NCI-H226 (cell line): ENCODE measurements around the gene ASTN2.
"Not testable (repeated sequence)": the region's sequence is repeated elsewhere in the genome, so short reads cannot be mapped to it uniquely, and the experiment has no call there.

Experiments used
- DNase-seq: peaks from one replicate; pipeline ENCODE4 v3.0.0-alpha.2; 2015

Gene ASTN2

DNA sequence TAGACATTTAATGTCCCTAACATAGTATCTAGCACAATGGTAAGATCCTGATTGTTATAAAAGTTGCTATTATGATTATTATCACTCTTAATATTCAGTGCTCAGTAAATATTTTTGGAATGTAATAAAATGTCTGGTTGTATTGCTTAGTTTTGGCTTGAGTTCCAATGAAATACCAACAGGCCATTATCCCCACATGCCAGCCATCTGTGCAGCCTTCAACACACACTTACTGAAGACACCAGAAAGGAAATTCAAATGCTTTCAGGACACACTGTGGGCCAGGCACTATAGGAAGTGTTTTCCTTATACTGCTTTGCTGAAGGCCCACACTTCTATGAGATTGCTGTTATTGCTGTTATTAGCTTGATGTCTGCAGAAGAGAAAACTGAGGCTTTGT, 570.2 kb downstream of the ASTN2 start:
- DNase-seq: no peak

- DNase-seq: no peak
Measured at GRCh38 chr9:116843863-116844620, 570.8 kb downstream of the ASTN2 start.

DNA sequence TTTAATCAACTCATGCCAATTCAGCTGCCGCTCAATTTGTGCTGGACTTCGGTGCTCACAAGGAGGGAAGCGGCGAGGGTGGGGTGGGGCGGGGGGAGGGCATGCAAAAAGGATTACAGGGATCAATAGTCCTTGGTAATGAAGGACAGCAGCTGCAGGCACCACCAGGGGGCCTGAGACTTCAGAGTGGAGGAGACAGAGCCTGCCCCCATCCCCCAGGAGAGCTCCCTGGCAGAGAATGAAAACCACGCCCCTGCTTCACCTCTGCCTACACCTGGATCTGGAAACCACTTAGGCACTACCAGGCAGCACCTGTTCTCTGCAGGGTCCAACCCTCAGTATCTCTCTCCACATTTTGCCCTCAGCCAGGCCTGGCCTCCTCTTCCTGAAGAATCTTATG, 572.2 kb downstream of the ASTN2 start:
- no peak for DNase-seq

- DNase-seq: not testable (repeated sequence)
Measured at GRCh38 chr9:116838468-116838867, 576.4 kb downstream of the ASTN2 start.

DNA sequence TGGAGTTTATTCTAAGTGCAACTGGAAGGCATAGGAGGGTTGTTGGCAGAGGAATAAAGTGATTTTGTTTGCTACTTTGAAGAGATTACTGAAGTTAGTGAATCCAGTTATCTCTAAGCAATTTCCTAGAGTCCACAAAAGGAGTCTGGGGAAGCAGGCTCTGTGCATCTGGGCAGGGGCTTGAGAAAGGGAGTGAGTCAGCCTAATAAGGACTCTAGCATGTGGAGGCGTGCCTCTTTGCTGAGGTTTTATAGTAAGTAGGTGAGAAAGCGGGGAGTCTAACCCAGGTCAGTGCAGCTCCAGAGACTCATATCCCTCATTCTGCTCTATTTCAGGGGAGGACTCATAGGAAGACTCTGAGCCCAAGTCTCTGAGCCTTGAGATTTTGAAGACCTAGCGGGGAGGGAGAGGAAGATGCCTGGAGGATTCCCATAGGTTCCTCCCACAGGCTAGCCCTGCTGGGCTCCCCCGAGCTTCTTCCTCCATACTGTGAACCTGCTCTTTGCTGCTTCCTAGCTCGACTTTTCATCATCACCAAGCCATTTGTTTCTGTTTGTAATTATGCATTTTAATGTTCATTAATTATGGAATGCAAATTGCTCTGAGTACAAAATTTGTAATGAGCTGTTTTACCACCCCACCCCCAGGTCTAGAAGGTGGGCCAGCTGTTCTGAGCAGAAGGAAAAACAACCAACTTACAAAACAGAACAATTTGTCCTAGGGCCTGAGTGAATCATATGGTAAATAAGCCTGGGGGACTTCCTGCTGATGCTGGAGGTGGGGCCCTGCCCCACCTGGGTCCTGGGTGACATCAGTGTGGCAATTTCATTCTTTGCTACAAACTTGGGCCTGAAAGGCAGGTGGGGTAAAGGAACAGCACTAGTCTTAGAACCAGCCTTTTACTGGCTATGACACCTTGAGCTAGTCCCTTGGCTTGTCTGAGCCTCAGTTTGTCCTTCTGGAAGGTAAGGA, 577.6 kb downstream of the ASTN2 start:
- no peak for DNase-seq

DNA sequence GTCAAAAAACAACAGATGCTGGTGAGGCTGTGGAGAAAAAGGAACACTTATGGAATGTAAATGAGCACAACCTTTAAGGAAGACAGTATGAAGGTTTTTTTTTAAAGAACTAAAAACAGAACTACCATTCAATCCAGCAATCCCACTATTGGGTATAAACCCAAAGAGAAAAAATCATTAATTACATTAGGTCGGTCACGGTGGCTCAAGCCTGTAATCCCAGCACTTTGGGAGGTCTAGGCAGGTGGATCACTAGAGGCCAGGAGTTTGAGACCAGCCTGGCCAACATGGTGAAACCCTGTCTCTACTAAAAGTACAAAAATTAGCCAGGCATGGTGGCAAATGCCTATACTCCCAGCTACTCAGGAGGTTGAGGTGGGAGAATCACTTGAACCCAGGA, 584.5 kb downstream of the ASTN2 start:
- not testable (repeated sequence) for DNase-seq

DNA sequence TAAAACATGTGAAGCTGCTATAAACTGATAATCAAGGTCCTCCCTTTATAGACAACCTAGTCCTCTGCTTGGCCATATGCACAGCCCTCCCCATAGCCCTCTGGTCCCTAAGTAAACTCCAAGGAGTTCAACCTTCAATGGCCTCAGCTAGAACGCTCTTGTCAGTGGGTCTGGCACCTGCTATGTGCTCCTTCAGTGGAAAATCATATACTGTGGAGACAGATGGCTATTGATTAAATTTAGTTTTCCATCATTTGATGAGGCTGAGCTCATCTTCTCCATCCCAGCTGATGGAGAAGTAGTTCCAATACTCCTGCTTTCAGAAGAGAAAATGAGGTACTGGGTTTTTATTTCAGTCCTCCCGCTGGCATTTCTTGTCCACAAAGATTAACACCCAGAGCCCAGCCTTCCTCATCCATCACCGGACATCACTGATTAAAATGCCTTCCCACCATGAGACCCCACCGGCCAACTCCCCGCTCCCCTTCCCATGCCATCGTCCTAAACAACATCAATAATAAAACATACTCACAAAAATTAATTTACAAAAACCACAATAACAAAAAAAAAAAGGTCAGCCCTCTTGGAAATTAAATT, 593.1 kb downstream of the ASTN2 start:
- no peak for DNase-seq

GRCh38 chr9:116819116-116819515, 595.7 kb downstream of the ASTN2 start:
- DNase-seq: no peak

- no peak for DNase-seq
Measured at GRCh38 chr9:116817762-116818161, 597.1 kb downstream of the ASTN2 start.

- no peak for DNase-seq
Measured at GRCh38 chr9:116816484-116816883, 598.4 kb downstream of the ASTN2 start.

DNA sequence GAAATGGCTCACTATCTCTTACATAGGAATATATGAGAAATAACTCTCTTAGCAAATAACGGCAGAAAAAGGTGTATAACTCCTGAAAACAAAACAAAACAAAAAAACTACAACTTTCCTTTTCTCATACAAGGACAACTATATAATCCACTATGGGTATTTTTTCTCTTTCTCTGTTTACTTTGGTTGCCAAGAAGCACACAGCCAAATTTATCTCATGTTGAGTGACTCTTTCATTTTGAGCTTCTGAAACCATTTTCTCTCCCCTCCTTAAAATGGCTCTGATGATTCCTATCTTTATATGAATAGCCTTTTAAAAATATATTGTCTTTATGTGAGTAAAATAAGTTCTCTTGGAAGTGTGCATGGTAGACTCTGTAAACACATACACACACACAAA, 599.0 kb downstream of the ASTN2 start:
- DNase-seq: no peak

- no peak for DNase-seq
Measured at GRCh38 chr9:116813031-116813300, 601.9 kb downstream of the ASTN2 start.

- no peak for DNase-seq
Measured at GRCh38 chr9:116812231-116813030, 602.4 kb downstream of the ASTN2 start.

GRCh38 chr9:116809656-116810055, 605.2 kb downstream of the ASTN2 start:
- DNase-seq: no peak

- DNase-seq: no peak
Measured at GRCh38 chr9:116806075-116806474, 608.8 kb downstream of the ASTN2 start.

DNA sequence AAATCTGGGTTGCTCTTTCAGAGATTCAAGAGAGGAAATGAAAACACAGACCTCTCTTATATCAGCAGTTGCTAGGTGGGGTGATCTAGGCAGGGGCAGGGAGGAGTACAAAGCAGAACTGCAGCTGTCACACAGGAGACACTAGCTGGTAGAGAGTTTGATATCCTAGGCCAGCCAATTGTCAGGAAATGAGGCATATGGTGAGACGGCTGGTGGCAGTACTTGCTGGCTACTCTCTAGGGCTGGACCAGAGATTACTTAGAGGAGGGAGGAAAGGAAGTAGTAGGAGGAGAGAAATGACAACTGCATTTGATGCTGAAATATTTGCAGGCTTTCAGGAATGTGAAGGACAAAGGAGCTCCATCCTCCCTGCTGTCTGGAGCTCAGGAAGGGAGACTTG, 614.0 kb downstream of the ASTN2 start:
- no peak for DNase-seq

DNA sequence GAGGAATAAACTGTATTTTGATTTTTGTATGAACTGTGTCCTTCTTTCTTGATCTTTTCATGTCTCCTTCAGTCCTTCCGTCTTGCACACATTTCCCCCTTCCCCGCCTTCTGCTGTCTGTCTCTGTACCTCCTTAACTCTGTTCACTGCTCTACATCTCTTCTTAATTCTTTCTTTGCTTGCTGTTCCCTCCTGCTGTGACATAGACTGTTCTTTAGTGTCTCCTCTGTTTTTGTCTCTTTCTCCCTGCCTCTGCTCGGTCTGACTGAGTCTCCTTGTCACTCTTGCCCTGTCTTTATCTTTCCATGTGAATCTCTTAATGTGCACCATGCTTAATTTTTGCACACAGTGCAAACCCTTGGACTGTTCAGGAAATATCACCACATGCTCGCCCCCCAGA, 614.8 kb downstream of the ASTN2 start:
- DNase-seq: no peak

DNA sequence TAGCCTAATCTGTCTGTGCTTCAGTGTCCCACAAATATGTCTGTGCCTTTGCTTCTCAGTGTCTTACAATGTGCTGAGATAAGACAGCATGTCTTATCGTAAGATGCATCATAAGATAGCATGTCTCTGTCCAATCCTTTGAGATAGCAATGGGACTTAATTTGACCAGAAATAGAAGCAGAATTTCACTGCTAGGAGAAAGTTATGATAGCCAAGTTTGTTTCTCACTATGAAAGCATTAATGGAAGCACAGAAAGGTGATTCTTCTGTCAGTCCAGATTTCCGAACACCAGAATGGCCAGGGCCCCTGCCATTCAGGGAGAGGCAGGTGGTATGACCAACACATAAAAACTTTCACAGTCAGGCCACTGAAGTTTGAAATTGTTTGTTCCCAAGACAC, 616.3 kb downstream of the ASTN2 start:
- no peak for DNase-seq

DNA sequence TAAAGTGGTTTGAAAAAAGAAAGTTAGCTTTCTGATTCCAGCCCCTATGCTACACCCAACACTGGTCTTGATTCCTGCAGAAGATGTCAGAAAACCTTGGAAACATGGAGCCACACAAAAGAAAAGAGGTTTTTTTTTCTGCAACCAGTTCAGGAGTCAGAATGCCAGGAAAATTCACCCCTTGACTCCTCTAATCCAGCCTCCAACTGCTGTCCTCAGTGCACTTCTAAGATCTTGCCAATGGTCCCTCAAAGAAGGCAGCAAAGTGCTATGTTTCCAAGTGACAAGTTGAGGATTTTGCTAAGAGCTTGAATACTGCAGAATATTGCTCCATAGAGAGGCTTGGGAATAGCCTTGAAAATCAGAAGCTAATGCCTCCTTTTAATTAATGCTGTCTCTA, 617.6 kb downstream of the ASTN2 start:
- DNase-seq: no peak

GRCh38 chr9:116796669-116797068, 618.2 kb downstream of the ASTN2 start:
- DNase-seq: no peak

DNA sequence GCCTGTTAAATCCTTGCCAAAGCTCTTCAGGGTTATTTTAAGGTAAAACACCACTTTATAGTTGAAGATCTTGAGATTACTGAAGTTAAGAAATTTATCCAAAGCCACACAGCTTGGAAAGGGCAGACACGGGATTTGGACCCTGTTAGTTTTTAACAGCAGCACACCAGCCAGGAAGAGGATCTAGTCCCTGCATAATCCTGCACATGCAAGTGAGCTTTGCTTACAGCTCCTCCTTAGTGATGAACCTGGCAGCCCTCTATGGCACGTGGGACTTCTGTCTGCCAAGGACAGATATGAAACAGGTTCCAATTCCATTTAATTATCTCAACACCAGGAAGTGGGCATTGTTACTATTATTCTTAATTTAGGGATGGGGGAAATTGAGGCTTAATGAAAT, 619.0 kb downstream of the ASTN2 start:
- DNase-seq: no peak

GRCh38 chr9:116792271-116792670, 622.6 kb downstream of the ASTN2 start:
- DNase-seq: no peak

DNA sequence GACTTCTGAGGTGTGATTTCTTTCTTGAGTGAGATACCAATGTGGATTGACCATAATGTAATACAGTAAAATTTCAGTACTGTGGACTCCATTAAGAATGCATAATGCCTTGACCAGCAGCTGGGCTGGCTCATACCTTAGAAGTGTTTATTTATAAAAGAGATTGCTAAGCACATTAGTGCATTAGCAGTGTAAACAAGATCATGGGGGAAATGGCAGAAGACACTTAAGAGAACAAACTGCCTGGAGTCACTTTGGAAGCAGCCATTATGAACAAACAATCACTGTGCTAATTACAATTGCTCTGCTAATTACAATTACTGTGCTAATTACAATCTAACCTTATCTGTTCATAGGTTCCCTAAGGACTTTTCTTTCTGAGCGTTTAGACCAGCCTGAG, 623.5 kb downstream of the ASTN2 start:
- DNase-seq: no peak
